Superior temporal gyrus (tissue), 1 donor: Measurements from ENCODE around the gene SOS1.
"Not testable (repeated sequence)": the region's sequence is repeated elsewhere in the genome, so short reads cannot be mapped to it uniquely, and the experiment has no call there.

Experiments
- DNase-seq: peaks from one replicate; pipeline ENCODE4 v3.0.0-alpha.2; 2016; ENCODE audit errors: extremely low spot score

SOS1 gene

GRCh38 chr2:38973266-38973665, 147.6 kb downstream of the SOS1 start:
- no peak for DNase-seq

GRCh38 chr2:38971377-38971776, 149.5 kb downstream of the SOS1 start:
- no peak for DNase-seq

GRCh38 chr2:38968021-38968420, 152.8 kb downstream of the SOS1 start:
- no peak for DNase-seq

- DNase-seq = no peak
Measured at GRCh38 chr2:38966678-38967077, 154.2 kb downstream of the SOS1 start.

- no peak for DNase-seq
Measured at GRCh38 chr2:38966006-38966405, 154.8 kb downstream of the SOS1 start.

GRCh38 chr2:38960609-38961320, 160.1 kb downstream of the SOS1 start:
- no peak for DNase-seq

- peak; percentile 34 for DNase-seq
Measured at GRCh38 chr2:38959938-38960608, 160.8 kb downstream of the SOS1 start.

- DNase-seq = no peak
Measured at GRCh38 chr2:38959466-38959865, 161.4 kb downstream of the SOS1 start.

- no peak for DNase-seq
Measured at GRCh38 chr2:38957972-38958371, 162.9 kb downstream of the SOS1 start.

GRCh38 chr2:38951766-38952165, 169.1 kb downstream of the SOS1 start:
- DNase-seq = no peak

- DNase-seq = no peak
Measured at GRCh38 chr2:38948995-38949394, 171.9 kb downstream of the SOS1 start.

GRCh38 chr2:38948387-38948882, 172.4 kb downstream of the SOS1 start:
- no peak for DNase-seq

- DNase-seq = peak; percentile 87
Measured at GRCh38 chr2:38947241-38948239, 173.3 kb downstream of the SOS1 start.

GRCh38 chr2:38945911-38946310, 174.9 kb downstream of the SOS1 start:
- no peak for DNase-seq

GRCh38 chr2:38945372-38945771, 175.5 kb downstream of the SOS1 start:
- DNase-seq = no peak

GRCh38 chr2:38943784-38944183, 177.1 kb downstream of the SOS1 start:
- no peak for DNase-seq

- no peak for DNase-seq
Measured at GRCh38 chr2:38940746-38941145, 180.1 kb downstream of the SOS1 start.

GRCh38 chr2:38937548-38937947, 183.3 kb downstream of the SOS1 start:
- no peak for DNase-seq

GRCh38 chr2:38936516-38936915, 184.3 kb downstream of the SOS1 start:
- DNase-seq = not testable (repeated sequence)

- no peak for DNase-seq
Measured at GRCh38 chr2:38935568-38936172, 185.2 kb downstream of the SOS1 start.

- DNase-seq = no peak
Measured at GRCh38 chr2:38934742-38935141, 186.1 kb downstream of the SOS1 start.

GRCh38 chr2:38933653-38934052, 187.2 kb downstream of the SOS1 start:
- no peak for DNase-seq
